Vagina (tissue), 2 donors: ENCODE data around the gene ADAMTSL3. TPM values are rescaled to one million over a fixed set of nuclear protein-coding genes. Genes with fewer than 3 reads are reported as not detected.

ENCODE experiments used
- DNase-seq, 2 donors: peaks; one replicate each; pipeline ENCODE4 v3.0.0-alpha.2; 2017; ENCODE audit errors: extremely low spot score in 2 of 2
- H3K27ac ChIP-seq: fragments of 200-600 bp; sonication (generic); one replicate; pipeline ENCODE4 v1.5.1; 2019
- H3K27me3 ChIP-seq: fragments of 200-600 bp; sonication (generic); one replicate; pipeline ENCODE4 v1.5.1; 2019
- H3K36me3 ChIP-seq, 2 donors: fragments of 200-600 bp; sonication (generic); one replicate each; pipeline ENCODE4 v1.5.1; 2017 to 2019
- H3K4me1 ChIP-seq: fragments of 200-600 bp; sonication (generic); one replicate; pipeline ENCODE4 v1.5.1; 2019
- H3K4me3 ChIP-seq, 2 donors: fragments of 200-600 bp; sonication (generic); 1 replicate in 1 of 2; 2 replicates in 1 of 2; pipeline ENCODE4 v1.5.1; 2016 to 2019
- H3K9me3 ChIP-seq: fragments of 200-600 bp; sonication (generic); one replicate; pipeline ENCODE4 v1.5.1; 2019
- CTCF ChIP-seq, 3 experiments: fragments of 450-650 bp in 2 of 3; fragments of 200-600 bp in 1 of 3; sonication (generic) in 1 of 3; IDR thresholded peaks; one replicate each; pipeline ENCODE4 v1.5.1; 2017 to 2019; ENCODE audit warnings: antibody characterized with exemption in 3 of 3, mild to moderate bottlenecking in 2 of 3, moderate library complexity in 2 of 3
- POLR2A ChIP-seq, 2 donors: fragments of 450-650 bp; IDR thresholded peaks; one replicate each; pipeline ENCODE4 v1.6.1; 2017; ENCODE audit warnings: antibody characterized with exemption in 2 of 2, mild to moderate bottlenecking in 2 of 2, moderate library complexity in 2 of 2
- POLR2AphosphoS5 ChIP-seq, 2 donors: sonication (generic); formaldehyde crosslinking; IDR thresholded peaks; one replicate each; pipeline ENCODE4 v1.9.0; 2017; ENCODE audit warnings: antibody characterized with exemption in 2 of 2, mild to moderate bottlenecking in 2 of 2, low read depth in 1 of 2; ENCODE audit not compliant: insufficient read depth in 1 of 2
- intact Hi-C: fragments of 100-400 bp; cut with DNase I; formaldehyde crosslinking; loops from one replicate; pipeline ENCODE4 v1.15.1; 2023
- total RNA-seq: library from RNA; depleted of rRNA; stranded (reverse); fragments of >200 nt; gene quantifications from one replicate; pipeline ENCODE4 v1.2.3, GENCODE V29; 2016

Gene ADAMTSL3
- total RNA-seq, 1 donor from 2014 or later, result 4.2 TPM

- Histone ChIP-seq H3K36me3 (no peaks in the 10 kb centered on the region), H3K4me1 (peaks cover 22% of the 10 kb centered on the region), H3K9me3 (no peaks in the 10 kb centered on the region), H3K27ac (no peak overlapping the region), H3K4me3 (no peak overlapping the region), H3K27me3 (no peaks in the 10 kb centered on the region)
- intact Hi-C loops, result loop anchor here (5.0 kb wide), 1 partner anchor 49 kb away; no protein-coding TSS in a partner anchor
- TF ChIP-seq POLR2A (IDR thresholded peaks at IDR 0.05) (no peak), CTCF (IDR thresholded peaks at IDR 0.05) (no peak), POLR2AphosphoS5 (IDR thresholded peaks at IDR 0.05; ENCODE audit: insufficient read depth in 1 of 2, low read depth in 1 of 2) (no peak)
- no peak for DNase-seq
These were observed 2.3 kb downstream of the ADAMTSL3 start for GRCh38 chr15:83656192-83656591.

GRCh38 chr15:83656943-83657528 lies 3.1 kb downstream of the ADAMTSL3 start:
- H3K27me3 ChIP-seq, result no peaks in the 10 kb centered on the region
- H3K36me3 ChIP-seq, result no peaks in the 10 kb centered on the region
- H3K9me3 ChIP-seq, result no peaks in the 10 kb centered on the region
- intact Hi-C loops, result loop anchor here (5.0 kb wide), 1 partner anchor 50 kb away; no protein-coding TSS in a partner anchor
- DNase-seq, result no peak
- no peak overlapping the region for H3K4me3 ChIP-seq
- H3K4me1 ChIP-seq, result peaks cover 22% of the 10 kb centered on the region
- no peak for TF ChIP-seq POLR2A (IDR thresholded peaks at IDR 0.05)
- TF ChIP-seq POLR2AphosphoS5 (IDR thresholded peaks at IDR 0.05; ENCODE audit: insufficient read depth in 1 of 2, low read depth in 1 of 2), result no peak
- TF ChIP-seq CTCF (IDR thresholded peaks at IDR 0.05), result no peak
- no peak overlapping the region for H3K27ac ChIP-seq

- H3K27me3 ChIP-seq, result no peaks in the 10 kb centered on the region
- TF ChIP-seq POLR2AphosphoS5 (IDR thresholded peaks at IDR 0.05; ENCODE audit: insufficient read depth in 1 of 2, low read depth in 1 of 2) (no peak), POLR2A (IDR thresholded peaks at IDR 0.05) (no peak), CTCF (IDR thresholded peaks at IDR 0.05) (no peak)
These were observed 3.6 kb downstream of the ADAMTSL3 start for GRCh38 chr15:83657549-83657948.

GRCh38 chr15:83658430-83659416 lies 4.8 kb downstream of the ADAMTSL3 start:
- Histone ChIP-seq H3K27ac (no peak overlapping the region), H3K36me3 (no peaks in the 10 kb centered on the region), H3K27me3 (no peaks in the 10 kb centered on the region), H3K9me3 (no peaks in the 10 kb centered on the region), H3K4me1 (peaks cover 22% of the 10 kb centered on the region), H3K4me3 (no peak overlapping the region)
- intact Hi-C loops, result loop anchor here (5.0 kb wide), 1 partner anchor 51 kb away; no protein-coding TSS in a partner anchor
- TF ChIP-seq CTCF (IDR thresholded peaks at IDR 0.05), result no peak
- no peak for TF ChIP-seq POLR2AphosphoS5 (IDR thresholded peaks at IDR 0.05; ENCODE audit: insufficient read depth in 1 of 2, low read depth in 1 of 2)
- no peak for TF ChIP-seq POLR2A (IDR thresholded peaks at IDR 0.05)
- no peak for DNase-seq

More at GRCh38 chr15:83657549-83657948, 3.6 kb downstream of the ADAMTSL3 start:
- intact Hi-C loops, result loop anchor here (5.0 kb wide), 1 partner anchor 50 kb away; no protein-coding TSS in a partner anchor
- H3K4me3 ChIP-seq, result no peak overlapping the region
- peaks cover 22% of the 10 kb centered on the region for H3K4me1 ChIP-seq
- H3K27ac ChIP-seq, result no peak overlapping the region
- H3K36me3 ChIP-seq, result no peaks in the 10 kb centered on the region
- no peaks in the 10 kb centered on the region for H3K9me3 ChIP-seq
- no peak for DNase-seq
